Measurements from ENCODE around the gene HOXC4.
"Not testable (repeated sequence)": the region's sequence is repeated elsewhere in the genome, so short reads cannot be mapped to it uniquely, and the experiment has no call there.

Gene HOXC4

DNA sequence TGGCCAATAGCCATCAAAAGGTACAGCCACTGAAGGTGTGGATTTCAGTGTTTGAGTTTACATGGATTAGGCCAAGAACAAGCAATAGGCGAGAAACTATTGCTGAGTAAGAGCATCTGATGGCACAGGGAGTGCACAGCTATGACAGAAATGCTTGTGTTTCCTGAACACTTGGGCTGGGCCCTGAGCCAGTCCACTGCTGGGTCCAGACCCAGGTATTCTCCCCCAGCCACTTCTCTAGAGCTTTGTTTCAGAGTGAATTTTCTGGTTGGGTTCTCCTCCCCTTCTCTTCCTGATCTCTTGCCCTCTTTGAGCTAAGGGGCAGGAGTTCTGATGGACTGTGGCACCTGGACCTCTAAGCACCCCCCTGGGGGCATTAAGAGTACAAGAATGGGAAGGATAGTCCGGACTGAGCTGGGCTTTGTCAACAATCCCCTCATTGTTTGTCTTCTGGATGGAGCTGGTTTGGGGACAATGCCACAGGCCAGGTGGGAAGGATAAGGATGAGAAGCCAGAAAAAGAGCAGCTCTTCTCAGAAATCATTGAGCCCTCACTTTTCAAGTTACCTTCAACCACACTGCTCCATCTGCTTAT lies 12.4 kb upstream of the HOXC4 start:
- TF ChIP-seq, protein P1, sequence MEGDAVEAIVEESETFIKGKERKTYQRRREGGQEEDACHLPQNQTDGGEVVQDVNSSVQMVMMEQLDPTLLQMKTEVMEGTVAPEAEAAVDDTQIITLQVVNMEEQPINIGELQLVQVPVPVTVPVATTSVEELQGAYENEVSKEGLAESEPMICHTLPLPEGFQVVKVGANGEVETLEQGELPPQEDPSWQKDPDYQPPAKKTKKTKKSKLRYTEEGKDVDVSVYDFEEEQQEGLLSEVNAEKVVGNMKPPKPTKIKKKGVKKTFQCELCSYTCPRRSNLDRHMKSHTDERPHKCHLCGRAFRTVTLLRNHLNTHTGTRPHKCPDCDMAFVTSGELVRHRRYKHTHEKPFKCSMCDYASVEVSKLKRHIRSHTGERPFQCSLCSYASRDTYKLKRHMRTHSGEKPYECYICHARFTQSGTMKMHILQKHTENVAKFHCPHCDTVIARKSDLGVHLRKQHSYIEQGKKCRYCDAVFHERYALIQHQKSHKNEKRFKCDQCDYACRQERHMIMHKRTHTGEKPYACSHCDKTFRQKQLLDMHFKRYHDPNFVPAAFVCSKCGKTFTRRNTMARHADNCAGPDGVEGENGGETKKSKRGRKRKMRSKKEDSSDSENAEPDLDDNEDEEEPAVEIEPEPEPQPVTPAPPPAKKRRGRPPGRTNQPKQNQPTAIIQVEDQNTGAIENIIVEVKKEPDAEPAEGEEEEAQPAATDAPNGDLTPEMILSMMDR (conservative IDR thresholded peaks at IDR 0.05), result no peak
- no peak for TF ChIP-seq ZFX (IDR thresholded peaks at IDR 0.05)
- H3K27ac ChIP-seq, result no peak overlapping the region

DNA sequence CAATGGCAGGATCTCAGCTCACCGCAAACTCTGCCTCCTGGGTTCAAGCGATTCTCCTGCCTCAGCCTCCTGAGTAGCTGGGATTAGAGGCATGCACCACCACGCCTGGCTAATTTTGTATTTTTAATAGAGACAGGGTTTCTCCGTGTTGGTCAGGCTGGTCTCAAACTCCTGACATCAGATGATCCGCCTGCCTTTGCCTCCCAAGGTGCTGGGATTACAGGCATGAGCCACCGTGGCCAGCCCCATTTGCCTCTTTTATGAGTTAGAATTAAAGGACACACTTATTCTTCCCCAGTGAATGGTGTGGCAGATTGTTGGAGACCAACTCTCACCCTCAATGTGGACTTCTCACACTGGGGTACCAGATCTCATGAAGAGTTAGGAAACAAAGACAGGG lies 11.6 kb upstream of the HOXC4 start:
- H3K27ac ChIP-seq, result not testable (repeated sequence)

DNA sequence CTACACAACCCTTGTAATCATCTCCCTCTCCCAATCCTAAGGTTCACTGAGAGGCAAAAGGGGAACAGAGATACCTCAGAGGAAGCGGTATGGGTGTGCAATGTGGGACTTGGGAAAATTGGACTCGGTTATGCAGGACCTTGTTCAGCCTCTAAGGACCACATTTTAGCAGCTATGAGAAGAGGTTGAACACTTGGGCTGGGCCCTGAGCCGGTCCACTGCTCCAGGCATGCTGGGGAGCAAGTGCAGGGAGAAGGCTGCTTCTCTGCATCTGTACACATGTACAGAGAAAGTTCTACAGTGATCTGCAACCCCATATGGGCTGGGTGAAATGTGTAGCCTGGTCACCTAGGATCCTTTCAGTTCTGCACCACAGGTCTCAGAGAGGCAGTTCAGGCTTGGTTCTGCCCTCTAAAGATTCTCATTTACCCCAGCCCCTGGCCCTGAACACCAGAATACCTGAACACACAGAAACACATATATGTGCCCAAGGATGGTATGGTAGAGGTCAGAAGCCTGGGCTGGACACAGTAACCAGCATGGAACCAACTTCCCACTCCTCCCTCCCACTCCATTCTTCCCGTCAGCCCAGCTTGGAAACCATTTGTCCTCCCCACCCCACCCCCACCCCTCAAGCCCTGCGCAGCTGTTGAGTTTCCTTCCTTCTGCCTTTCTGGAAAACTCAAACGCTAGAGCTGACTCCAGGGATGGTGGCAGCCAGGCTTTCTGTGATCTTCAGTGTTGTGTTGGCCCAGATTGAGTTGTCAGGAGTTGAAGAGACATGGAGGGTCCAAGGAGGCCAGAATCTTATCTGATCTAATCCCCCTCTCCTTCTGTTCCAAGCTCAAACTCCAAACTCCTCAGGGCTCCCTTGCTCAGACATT lies 10.4 kb upstream of the HOXC4 start:
- no peak for TF ChIP-seq ZFX (IDR thresholded peaks at IDR 0.05)

DNA sequence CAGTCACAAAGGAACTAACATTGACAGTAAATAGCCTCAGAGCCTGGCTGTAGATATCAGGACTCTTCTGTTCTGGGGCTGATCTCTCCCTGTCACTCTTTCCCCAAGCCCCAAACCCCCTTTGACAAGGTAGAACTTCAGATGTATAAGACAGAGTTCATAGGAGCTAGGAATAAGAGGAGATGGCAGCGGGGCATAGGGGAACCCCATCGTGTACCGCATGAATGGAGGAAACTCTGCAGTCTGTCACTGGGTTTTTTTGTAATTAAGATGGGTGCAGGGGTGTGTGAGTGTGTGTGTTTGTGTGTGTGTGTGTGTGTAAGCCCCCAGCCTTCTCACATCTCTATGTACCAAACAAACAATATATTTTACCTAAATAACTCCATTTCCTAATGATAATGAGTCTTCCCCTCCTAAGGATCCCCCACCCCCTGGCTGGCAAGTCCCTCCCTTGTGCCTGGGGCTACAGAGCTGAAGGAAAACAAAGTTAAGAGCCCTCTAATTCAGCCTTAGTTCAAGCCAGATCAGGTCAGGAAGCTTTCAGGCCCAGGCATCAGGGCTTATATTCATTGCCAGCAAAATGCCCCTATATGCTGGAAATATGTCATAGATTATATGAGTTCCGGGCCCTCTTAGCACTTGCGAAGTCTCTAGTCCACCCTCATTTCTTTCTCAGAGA lies 9.1 kb upstream of the HOXC4 start:
- no peak overlapping the region for H3K27ac ChIP-seq
- TF ChIP-seq, protein P1 (conservative IDR thresholded peaks at IDR 0.05), result no peak
- no peak for TF ChIP-seq ZFX (IDR thresholded peaks at IDR 0.05)

More for the DNA sequence above, 10.4 kb upstream of the HOXC4 start:
- H3K27ac ChIP-seq, result no peak overlapping the region

DNA sequence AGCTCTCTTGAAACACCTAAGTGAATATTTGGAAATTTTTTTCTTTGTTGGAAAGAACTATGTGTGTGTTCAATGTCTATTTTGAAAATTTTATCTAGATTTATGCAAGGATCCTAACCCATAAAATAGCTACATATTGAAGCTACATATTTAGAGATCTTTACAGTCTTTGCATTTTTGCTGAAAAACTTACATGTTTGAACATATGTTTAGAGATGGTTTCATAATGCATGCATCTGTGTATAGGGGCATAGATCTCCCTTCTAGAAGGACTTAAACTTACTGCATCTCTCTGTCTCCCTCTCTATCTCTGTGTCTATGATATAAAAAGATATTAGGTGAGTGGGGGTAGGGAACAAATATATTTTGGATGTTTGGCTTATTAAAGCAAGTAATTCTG lies 8.2 kb upstream of the HOXC4 start:
- H3K27ac ChIP-seq, result no peak overlapping the region
- TF ChIP-seq, protein P1 (conservative IDR thresholded peaks at IDR 0.05), result no peak
- no peak for TF ChIP-seq ZFX (IDR thresholded peaks at IDR 0.05)

DNA sequence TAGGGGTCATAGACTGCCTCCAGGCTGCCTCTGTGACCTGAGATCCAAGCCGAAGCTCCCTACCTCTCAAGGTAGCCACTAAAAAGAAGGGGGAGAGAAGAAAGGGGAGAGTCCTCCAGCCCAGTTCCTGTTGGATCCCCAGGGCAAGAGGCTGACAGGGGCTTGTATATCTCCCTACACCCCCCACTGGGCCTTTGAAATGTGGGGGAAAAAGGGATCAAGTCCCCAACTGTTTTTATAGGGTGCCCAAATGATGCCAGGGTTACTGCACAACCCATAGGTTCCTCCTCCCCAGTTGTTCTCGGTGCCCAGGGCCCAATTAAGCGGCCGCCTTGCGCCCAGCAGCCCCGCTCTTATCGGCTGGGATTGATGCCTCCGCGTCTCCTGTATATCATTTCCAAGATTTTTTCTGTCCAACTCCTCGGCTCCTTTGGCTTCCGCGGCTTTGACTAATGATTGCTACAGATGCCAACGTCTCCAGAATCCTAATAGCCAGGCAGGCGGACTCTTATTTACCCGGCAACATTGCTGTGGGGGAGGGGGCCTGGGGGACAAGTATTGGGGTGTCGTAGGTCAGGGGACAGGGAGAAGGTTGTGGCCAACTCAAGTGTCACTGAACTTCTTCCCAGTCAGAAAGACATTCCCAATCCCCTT lies 7.6 kb upstream of the HOXC4 start:
- no peak overlapping the region for H3K27ac ChIP-seq
- no peak for TF ChIP-seq ZFX (IDR thresholded peaks at IDR 0.05)
- TF ChIP-seq, protein P1 (conservative IDR thresholded peaks at IDR 0.05), result no peak

DNA sequence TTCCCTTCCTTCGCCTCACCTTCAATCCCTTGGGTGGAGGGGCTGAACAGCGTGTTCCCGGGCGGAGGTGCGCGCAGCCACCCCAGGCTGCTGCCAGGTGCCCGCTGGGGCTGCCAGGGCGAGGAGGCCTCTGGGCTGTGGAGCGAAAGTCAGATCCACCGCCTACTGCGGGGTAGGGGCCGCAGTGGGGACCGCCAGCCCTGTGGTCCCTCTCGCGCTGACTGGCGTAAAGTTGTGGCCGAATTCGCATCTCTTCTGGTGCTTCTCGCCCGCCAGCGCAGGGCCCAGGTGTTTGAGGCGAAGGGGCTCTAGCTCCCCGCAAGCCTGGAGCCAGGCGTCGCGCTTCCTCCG lies 6.9 kb upstream of the HOXC4 start:
- TF ChIP-seq, protein P1 (conservative IDR thresholded peaks at IDR 0.05), result no peak
- no peak for TF ChIP-seq ZFX (IDR thresholded peaks at IDR 0.05)
- H3K27ac ChIP-seq, result no peak overlapping the region
